Epithelial cell of esophagus (primary cell): ENCODE results near the gene SRMS.

Experiments used
- DNase-seq: peaks from one replicate; pipeline ENCODE4 v3.0.0; 2010; ENCODE audit warnings: low read depth
- H3K4me3 ChIP-seq: 2 replicates; pipeline ENCODE4 v1.5.1; 2011; ENCODE audit warnings: mild to moderate bottlenecking, low read length, control low read depth
- CTCF ChIP-seq: IDR thresholded peaks from 2 replicates; pipeline ENCODE4 v1.5.1; 2011; ENCODE audit warnings: low read depth, mild to moderate bottlenecking, low read length, control low read depth, inconsistent platforms; ENCODE audit not compliant: insufficient read depth; ENCODE audit errors: missing control alignments

Gene SRMS, protein sequence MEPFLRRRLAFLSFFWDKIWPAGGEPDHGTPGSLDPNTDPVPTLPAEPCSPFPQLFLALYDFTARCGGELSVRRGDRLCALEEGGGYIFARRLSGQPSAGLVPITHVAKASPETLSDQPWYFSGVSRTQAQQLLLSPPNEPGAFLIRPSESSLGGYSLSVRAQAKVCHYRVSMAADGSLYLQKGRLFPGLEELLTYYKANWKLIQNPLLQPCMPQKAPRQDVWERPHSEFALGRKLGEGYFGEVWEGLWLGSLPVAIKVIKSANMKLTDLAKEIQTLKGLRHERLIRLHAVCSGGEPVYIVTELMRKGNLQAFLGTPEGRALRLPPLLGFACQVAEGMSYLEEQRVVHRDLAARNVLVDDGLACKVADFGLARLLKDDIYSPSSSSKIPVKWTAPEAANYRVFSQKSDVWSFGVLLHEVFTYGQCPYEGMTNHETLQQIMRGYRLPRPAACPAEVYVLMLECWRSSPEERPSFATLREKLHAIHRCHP

GRCh38 chr20:63547725-63548480 lies at the start of gene SRMS:
SRMS (minus strand) TSS chr20:63547749; CDS start chr20:63547463, 286 bp downstream.
- no peak for DNase-seq
- TF ChIP-seq CTCF, result no peak
- no peak within 1 kb of the TSS for H3K4me3 ChIP-seq

GRCh38 chr20:63596423-63596822 lies 48.9 kb upstream of the SRMS start:
- DNase-seq, result no peak
- TF ChIP-seq CTCF, result no peak
- H3K4me3 ChIP-seq, result no peak overlapping the region

GRCh38 chr20:63595416-63596127 lies 48.0 kb upstream of the SRMS start:
- H3K4me3 ChIP-seq, result no peak overlapping the region
- no peak for DNase-seq
- TF ChIP-seq CTCF, result no peak

DNA sequence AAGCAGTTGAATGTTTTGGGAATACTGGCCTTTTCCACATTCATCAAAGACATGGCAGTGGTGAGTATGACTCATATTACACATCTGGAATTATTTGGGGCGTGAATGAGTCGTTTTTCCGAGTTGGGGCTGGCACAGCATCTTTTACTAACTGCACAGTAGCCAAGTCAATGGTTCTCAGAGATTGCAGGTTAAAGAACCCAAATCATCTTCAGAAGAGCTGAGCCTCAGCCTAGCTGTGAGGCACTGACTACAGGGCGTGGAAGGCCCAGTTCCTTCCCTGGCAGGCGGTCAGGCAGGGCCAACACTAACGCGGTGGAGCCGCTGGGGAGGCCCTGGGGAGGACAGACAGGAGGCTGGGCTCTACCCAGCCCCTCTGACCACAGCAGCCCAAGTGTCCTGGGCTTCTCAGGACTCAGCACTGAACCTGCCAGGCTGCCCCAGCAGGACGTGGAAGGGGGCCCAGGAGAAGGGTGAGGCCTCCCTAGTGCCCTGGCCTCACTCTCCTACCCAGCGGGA lies 46.6 kb upstream of the SRMS start:
- no peak for TF ChIP-seq CTCF
- no peak for DNase-seq
- no peak overlapping the region for H3K4me3 ChIP-seq

- no peak for DNase-seq
- H3K4me3 ChIP-seq, result no peak overlapping the region
- TF ChIP-seq CTCF, result no peak
These were observed 45.1 kb upstream of the SRMS start for GRCh38 chr20:63592661-63593060.

GRCh38 chr20:63591786-63592355 lies 44.3 kb upstream of the SRMS start:
- no peak for TF ChIP-seq CTCF
- DNase-seq, result no peak
- no peak overlapping the region for H3K4me3 ChIP-seq
